ENCODE data around the gene MED7.

The MED7 gene

GRCh38 chr5:157100140-157100679, 42.5 kb downstream of the MED7 start:
- no peak for FAIRE-seq

- no peak for FAIRE-seq
Observed at GRCh38 chr5:157088342-157088990, 54.2 kb downstream of the MED7 start.
